ENCODE measurements around the gene MECR. TPM values are rescaled to one million over a fixed set of nuclear protein-coding genes. Genes with fewer than 3 reads are reported as not detected.

Gene MECR
- total and polyA plus RNA-seq, 10 of the 15 experiments (the other 5 are each of a cell fraction or from before 2014, with no cell fraction given): 7.6 to 66.3 (median 38.7) TPM

- H3K79me2 ChIP-seq (ENCODE audit: control insufficient read depth, insufficient read depth, low read length): no peaks in the 10 kb centered on the region
- no peak for DNase-seq (ENCODE audit: low read depth, low spot score)
- H3K4me1 ChIP-seq (ENCODE audit: control insufficient read depth, insufficient read depth, low read length): no peaks in the 10 kb centered on the region
- TF ChIP-seq ZNF24 (IDR thresholded peaks at IDR 0.05) (no peak), BHLHE40 (IDR thresholded peaks at IDR 0.05; ENCODE audit: borderline replicate concordance in 1 of 2, low read depth in 2 of 2, low read length in 1 of 2) (no peak), GABPA (IDR thresholded peaks at IDR 0.05; ENCODE audit: low read depth) (no peak), SIX5 (IDR thresholded peaks at IDR 0.05; ENCODE audit: low read depth, low read length, severe bottlenecking) (no peak), MTA3 (IDR thresholded peaks at IDR 0.05; ENCODE audit: borderline replicate concordance, low read length) (no peak)
- TF ChIP-seq, protein P1, sequence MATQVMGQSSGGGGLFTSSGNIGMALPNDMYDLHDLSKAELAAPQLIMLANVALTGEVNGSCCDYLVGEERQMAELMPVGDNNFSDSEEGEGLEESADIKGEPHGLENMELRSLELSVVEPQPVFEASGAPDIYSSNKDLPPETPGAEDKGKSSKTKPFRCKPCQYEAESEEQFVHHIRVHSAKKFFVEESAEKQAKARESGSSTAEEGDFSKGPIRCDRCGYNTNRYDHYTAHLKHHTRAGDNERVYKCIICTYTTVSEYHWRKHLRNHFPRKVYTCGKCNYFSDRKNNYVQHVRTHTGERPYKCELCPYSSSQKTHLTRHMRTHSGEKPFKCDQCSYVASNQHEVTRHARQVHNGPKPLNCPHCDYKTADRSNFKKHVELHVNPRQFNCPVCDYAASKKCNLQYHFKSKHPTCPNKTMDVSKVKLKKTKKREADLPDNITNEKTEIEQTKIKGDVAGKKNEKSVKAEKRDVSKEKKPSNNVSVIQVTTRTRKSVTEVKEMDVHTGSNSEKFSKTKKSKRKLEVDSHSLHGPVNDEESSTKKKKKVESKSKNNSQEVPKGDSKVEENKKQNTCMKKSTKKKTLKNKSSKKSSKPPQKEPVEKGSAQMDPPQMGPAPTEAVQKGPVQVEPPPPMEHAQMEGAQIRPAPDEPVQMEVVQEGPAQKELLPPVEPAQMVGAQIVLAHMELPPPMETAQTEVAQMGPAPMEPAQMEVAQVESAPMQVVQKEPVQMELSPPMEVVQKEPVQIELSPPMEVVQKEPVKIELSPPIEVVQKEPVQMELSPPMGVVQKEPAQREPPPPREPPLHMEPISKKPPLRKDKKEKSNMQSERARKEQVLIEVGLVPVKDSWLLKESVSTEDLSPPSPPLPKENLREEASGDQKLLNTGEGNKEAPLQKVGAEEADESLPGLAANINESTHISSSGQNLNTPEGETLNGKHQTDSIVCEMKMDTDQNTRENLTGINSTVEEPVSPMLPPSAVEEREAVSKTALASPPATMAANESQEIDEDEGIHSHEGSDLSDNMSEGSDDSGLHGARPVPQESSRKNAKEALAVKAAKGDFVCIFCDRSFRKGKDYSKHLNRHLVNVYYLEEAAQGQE (IDR thresholded peaks at IDR 0.05; ENCODE audit: low read depth, low read length): no peak
- POLR2A ChIA-PET: no interaction called here
- peaks cover 0 to 2% of the 10 kb centered on the region in 2 experiments; a peak in 2 of 4 replicates for H3K27me3 ChIP-seq (replicated peaks in 1 of 2; ENCODE audit: control insufficient read depth in 2 of 2, insufficient read depth in 2 of 2, low read length in 1 of 2)
- BruUV-seq (replicated peaks): no TSS peak
- SMC1A ChIA-PET (ENCODE audit: uncharacterized antibody, unreplicated experiment): no interaction called here
- no peak for FAIRE-seq
- intact Hi-C loops (cut with micrococcal nuclease; ENCODE audit: unreplicated experiment) (loop anchor here (1.0 kb wide), 1 partner anchor 17 kb away; no protein-coding TSS in a partner anchor), in situ Hi-C loops (cut with MboI) (loop anchor here (10.0 kb wide), 1 partner anchor 596 kb away; no protein-coding TSS in a partner anchor)
- H3K36me3 ChIP-seq (ENCODE audit: control insufficient read depth in 2 of 2, insufficient read depth in 2 of 2, low read length in 1 of 2): no peaks in the 10 kb centered on the region
- ATAC-seq: no peak
- H3K9ac ChIP-seq (ENCODE audit: control insufficient read depth, insufficient read depth, low read length): no peak overlapping the region
- H4K20me1 ChIP-seq (ENCODE audit: control insufficient read depth, insufficient read depth): no peaks in the 10 kb centered on the region
- RAD21 ChIA-PET (ENCODE audit: unreplicated experiment): no interaction called here
- no peak overlapping the region for H3K4me2 ChIP-seq (ENCODE audit: control insufficient read depth, insufficient read depth)
- CTCF ChIA-PET: no interaction called here
- WGBS (ENCODE audit: insufficient coverage, insufficient replicate concordance, low lambda C conversion rate, missing lambda C conversion rate): 3% methylated on average over 2 of the region's 2 CpGs
- no peaks in the 10 kb centered on the region for H3K9me3 ChIP-seq (replicated peaks; ENCODE audit: control insufficient read depth, insufficient read depth, low read length)
- no peak overlapping the region for H3K4me3 ChIP-seq
- no peak overlapping the region for H2AFZ ChIP-seq (ENCODE audit: control insufficient read depth, low read depth, low read length)
- no peak overlapping the region for H3K27ac ChIP-seq (ENCODE audit: control insufficient read depth, insufficient read depth)
Measured at GRCh38 chr1:29248409-29248808, 17.7 kb upstream of the MECR start.
